HG02970 (cell line): ENCODE results near the gene TTC21A.

Experiments
- ATAC-seq: cut with Tn5 transposase; IDR thresholded peaks from one replicate; pipeline ENCODE4 v1.9.1; 2021; ENCODE audit warnings: mild to moderate bottlenecking, moderate library complexity, moderate number of reproducible peaks; ENCODE audit not compliant: unreplicated experiment, low FRiP score

The TTC21A gene

DNA sequence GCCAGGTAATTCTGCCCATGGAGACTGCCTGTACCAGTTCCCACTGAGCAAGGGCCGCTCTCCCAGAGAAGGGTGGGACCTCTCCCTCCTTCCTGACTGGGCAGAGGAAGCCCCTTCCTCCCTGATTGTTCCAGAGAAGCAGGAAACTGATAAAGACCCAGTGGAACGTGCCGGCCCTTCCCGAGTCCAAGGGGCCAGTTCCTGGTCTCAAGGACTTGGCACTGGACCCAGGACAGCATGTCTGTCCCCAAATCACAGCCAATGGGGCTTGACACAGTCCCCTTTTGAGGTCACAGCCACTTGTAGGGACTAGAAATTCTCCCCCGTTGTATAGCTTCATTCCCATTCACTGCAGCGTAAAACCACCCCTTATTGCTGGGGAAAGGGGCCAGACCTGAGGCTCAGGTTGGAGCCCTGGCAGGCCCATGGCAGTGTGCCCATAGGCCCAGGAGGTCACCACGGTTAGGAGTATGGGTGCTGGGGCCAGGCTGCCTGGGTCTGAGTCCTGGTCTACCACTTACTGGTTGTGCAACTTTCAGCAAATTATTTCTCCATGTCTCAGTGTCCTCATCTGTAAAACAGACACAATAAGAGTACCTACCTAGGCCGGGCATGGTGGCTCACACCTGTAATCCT is 27.8 kb downstream of the TTC21A start:
- ATAC-seq = no peak

DNA sequence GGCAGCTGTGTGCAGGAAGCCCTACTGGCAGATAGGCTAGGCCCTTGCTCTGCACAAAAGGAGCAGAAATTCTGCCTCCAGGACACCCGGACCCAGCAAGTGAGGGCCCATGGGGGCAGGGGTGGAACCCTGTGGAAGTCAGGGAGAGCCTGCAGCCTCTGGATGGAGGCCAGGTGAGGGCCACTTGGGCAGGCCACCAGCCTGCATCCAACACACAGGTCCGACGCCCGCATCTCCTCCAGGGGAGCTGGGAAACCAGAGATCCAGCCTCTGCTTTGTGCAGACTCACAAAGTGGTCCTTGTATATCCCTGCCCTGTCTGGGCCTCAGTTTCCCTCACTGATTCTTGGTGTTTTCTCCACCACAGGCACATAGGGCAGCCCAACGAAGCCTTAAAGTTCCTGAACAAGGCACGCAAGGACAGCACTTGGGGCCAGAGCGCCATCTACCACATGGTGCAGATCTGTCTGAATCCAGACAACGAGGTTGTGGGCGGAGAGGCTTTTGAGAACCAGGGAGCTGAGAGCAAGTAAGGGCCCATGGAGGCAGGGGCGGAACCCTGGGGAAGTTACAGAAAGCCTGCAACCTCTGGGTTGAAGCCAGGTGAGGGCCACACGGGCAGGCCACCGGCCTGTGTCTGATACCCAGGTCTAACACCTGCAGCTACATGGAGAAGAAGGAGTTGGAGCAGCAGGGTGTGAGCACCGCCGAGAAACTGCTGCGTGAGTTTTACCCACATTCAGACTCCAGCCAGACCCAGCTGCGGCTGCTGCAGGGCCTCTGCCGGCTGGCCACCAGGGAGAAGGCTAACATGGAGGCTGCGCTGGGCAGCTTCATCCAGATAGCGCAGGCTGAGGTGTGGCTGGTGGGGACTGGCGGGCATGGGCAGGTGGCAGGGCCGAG is 29.3 kb downstream of the TTC21A start:
- ATAC-seq = no peak

DNA sequence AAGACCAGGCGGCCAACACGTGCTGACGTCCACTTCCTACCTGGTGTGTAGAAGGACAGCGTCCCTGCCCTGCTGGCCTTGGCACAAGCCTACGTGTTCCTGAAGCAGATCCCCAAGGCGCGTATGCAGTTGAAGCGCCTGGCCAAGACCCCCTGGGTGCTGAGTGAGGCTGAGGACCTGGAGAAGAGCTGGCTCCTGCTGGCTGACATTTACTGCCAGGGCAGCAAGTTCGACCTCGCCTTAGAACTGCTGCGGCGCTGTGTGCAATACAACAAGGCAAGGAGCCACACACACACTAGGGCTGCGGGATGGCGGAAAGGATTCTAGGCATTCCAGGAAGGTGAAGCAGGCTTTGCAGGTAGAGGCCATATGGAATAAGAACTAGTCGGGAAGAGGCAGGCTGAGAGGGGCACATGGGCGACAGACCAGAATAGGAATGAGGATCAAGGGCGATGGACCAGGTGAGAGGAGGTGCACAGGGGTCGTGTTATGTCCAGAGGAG is 30.0 kb downstream of the TTC21A start:
- no peak for ATAC-seq

DNA sequence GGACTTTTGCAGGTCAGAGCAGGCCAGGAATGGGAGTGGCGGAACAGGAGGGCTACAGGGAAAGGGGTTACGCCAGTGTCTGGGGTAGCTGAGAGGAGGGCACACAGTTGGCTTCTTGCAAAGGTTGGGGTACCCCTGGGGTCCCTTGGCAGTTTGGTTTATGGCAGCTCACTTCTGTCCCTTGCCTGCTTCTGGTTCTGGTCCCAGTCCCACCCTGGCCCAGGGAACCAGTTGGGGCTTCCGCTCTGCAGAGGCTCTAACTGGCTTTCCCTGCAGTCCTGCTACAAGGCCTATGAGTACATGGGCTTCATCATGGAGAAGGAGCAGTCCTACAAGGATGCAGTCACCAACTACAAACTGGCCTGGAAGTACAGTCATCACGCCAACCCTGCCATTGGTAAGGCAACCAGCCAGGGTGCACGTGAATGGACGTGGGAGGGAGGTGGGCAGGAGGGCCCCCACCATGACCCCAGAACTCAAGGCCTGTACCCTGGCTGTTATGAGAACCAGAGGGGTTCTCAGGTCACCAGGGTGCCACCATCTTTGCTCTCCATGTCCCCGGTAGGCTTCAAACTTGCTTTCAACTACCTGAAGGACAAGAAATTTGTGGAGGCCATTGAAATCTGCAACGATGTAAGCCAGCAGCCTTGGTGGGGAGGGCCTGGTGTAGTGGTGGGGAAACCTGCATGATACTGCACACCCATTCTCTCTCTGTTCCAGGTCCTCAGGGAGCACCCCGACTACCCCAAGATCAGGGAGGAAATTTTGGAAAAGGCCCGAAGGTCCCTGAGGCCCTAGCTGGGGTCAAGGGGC is 30.7 kb downstream of the TTC21A start:
- ATAC-seq = no peak

DNA sequence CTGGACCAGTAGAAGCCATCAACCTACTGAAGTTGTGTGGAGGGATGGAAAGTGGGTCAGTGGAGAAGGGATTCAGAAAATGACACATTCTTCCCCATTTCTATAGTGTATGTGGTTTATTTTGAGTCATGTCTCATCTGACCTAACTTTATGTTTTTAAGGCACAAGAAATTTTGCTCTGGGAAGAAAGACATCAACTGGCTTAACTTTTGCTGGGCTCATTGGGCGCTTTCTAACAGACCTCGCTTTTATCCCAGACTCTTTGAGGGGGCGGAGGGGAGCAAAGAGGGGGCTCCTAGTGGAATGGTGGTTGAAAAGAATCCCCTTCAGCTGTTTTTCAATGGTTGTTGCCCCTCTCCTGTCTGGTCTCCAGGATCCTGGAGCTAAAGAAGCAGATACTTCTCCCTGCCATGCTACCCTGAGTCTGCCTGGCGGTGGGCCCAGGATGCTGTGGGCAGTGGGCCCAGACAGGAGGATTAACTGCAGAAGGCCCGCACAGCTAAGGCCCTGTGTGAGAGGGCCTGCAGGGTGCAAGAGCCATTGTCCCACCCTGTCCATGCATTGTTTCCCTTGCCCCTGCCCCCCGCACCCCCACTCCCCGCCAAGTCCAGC is 31.4 kb downstream of the TTC21A start:
- no peak for ATAC-seq

DNA sequence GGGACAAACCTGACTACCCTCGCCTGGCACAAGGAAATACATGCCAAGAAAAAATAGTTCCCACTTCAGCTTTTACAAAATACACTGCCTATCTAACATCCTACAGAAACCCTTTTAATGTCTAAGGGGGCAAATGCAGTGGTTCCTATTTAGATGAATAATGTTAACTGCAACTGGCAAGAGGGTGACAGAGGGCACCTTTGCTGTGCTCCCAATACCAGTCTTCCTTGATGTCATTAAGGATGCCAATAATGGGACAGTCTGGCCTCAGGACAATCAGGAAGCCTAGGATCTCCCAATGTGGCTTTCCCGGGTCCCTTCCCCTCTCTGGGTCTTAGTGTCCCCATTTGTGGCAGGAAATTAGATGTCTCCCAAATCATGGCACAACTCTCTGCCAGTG is 32.0 kb downstream of the TTC21A start:
- no peak for ATAC-seq

DNA sequence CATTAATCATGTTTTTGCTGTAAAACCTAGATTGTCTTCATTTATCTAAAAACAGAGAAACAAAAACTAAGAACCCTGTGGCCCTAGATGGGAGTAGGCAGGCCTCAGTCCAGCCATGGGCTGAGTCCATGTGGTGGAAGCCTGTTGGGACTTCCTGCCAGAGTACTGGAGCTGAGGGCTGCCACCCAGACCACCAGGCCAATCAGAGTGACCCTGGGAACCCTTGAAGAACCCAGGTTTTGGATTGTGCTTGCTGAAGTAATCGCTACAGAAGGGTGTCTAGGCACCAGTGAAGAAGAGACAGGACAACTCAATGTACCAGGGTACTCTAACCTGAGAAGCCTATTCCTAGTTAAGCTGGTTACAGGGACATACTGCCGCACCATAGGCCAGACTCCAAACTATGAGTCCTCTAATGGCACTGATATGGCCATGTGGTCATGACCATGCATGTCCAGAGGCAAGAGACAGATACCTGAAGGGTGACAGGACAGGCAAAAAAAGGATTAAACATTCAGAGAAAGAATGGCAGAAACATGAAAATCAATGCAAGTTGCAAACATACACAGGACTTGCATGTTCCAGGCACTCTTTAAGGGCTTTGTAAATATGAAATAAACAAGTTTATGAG is 33.0 kb downstream of the TTC21A start:
- no peak for ATAC-seq

DNA sequence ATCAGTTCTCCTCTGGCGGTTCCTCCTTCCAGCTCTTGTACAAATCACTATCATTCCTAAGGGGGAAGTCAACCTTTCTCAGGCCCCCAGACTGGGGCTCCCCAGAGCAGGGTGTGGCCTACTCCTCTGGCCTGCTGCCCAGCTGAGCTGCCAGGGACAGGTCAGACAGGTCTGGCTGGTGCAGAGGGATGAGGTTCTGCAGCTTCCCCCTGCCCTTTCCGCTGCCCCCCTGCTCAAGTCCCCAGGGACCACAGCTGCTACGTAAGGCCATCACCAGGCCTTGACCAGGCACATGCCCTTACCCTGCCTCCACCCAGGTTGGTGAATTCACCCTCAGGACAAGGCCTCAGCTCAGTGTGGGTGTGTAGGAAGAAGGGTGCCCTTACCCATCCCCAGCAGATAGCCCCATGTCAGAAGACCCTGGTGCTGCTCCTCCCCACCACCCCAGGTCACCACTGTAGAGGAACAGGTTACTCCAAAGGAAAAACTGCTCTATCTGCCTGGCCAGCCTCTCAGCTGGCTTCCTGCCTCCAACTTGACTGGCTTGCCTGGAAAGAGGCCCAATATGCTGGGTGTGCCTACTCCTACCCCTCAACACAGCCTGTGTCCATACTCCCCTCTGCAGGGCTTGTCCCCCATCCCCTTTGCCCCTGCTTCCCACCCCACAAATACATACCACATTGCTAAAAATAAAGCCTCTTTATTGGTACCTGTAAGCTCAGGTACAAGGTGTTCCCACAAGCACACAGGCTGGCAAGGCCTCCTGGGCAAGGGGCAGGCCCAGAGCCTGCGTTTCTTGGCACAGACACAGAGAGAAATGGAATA is 33.9 kb downstream of the TTC21A start:
- no peak for ATAC-seq

DNA sequence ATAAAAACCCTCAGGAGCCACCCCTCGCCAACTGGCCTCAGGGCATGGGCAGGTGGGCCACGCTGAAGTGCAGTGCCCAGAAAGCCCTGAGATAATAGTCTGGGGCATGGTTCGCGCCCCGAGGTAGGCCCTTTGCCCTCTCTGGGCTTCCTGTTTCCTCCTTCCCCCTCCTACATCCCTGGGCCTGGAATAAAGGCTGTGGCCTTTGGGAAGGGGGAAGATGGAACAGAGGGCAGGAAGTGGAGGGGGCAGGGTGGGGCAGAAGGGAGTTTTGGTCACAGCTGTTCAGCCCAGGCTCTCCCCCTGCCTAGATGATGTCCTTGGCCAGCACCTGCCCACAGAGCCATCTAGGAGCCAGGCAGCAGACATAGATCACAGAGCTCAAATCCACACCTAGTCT is 34.6 kb downstream of the TTC21A start:
- ATAC-seq = no peak

DNA sequence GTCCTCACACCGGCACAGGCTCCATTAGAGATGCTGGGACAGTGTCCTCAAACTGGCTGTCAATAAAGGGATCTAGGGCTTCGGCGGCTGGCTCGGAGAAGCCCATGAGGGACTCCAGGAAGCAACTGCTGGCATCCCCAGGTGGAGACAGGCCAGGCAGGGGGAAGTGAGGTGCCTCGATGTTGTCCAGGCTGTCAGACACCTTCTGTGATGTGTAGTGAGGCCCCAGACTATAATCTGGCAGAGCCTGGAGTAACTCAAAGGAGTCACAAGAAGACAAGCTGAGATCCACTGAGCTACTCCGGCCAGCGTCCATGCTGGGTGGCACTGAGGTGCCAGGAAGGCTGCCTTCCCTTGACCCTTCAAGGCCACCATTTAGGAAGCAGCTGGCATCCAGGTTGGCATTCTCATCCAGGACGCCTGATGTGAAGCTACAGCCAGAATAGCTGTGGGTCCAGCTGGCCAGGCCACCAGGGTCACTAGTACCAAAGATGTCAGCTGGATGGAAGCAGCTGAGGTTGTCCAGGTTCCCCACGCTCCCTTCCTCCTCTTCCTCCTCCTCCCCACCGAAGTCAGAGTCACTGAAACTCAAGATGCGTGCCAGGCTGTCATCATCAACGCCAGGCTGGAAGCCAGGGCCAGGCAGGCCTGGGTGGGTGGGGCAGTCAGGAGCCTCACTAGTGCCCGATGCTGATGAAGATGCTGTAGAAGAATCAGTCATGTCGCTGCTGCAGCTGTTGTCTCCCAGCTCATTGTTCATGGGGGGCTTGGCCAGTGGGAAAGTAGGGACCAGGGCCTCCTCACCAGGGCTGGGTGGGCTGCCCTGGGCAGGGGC is 35.8 kb downstream of the TTC21A start:
- no peak for ATAC-seq

DNA sequence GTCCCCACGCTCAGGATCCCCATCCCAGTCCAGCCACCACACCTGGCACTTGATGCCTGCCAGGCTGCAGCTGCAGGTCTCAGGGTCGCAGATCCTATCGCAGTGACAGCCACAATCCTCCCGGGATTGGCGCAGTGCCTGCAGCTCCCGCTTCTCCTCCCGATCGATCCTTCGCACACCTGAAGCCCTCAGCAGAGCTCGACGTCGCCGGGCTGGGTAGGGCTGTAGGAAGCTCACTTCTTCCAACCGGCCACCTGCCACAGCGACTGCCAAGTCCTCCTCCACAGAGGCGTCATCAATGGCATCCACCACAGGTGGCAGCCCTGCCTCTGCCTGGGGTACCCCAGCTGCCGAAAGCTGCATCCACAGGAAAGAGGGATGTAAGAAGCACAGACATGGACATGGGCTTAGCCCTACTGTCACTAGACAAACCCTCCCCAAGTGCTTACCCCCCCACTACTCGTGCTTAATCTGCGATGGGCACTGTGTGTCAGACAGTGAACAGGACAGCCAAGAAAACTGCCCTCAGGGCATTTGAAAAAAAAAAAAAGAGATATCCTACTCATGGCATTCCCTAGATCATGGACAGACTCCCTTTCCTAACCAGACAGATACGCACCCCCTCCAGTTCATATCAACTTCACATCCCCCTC is 36.7 kb downstream of the TTC21A start:
- ATAC-seq = no peak

DNA sequence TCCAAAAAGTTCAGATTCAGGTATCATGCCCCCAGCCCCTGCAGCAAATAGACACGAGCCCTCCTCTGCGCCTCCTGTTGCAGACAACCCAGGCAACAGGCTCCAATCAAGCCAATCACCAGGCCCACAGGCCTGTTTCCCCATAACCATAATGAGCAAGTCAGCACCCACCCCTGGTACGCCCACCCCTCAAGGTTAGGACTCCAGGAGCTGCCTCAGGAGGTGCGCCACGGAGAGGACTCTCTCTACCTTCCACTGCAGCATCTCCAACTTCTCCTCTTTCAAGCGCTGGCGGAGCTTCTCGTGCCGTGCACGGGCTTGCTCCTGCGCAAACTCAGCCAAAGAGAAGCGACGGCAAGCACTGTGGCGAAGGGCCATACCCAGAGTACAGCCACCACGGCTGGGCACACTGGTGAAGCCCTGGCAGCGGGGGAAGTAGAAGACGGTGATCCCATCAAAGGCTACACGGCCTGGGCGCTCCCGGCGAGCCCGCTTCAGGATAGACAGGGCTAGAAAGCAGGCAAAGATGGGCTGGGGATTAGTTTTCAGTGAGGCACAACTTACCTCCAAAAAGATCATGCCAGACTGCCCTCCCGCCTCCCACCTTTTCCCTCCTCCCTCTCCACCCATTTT is 37.4 kb downstream of the TTC21A start:
- ATAC-seq = no peak

DNA sequence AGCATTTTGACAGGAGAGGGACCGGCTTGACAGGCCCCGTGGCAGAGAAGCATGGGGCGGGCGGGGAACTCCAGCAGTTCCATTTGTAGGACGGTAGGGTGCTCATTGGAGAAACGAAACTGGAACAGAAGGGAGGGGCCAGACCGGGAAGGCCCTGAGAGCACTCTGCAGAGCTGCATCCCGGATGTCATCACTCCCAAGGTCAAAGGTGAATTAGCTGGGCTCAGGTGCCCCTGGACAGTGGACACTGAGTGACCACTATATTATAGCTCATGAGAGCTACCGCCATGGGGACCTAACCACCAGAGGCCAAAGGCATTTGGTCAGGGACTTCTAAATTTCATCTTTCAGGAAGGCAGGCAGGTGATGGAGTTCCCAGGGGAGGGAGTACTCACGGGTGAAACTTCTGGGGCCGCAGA is 38.6 kb downstream of the TTC21A start:
- no peak for ATAC-seq

DNA sequence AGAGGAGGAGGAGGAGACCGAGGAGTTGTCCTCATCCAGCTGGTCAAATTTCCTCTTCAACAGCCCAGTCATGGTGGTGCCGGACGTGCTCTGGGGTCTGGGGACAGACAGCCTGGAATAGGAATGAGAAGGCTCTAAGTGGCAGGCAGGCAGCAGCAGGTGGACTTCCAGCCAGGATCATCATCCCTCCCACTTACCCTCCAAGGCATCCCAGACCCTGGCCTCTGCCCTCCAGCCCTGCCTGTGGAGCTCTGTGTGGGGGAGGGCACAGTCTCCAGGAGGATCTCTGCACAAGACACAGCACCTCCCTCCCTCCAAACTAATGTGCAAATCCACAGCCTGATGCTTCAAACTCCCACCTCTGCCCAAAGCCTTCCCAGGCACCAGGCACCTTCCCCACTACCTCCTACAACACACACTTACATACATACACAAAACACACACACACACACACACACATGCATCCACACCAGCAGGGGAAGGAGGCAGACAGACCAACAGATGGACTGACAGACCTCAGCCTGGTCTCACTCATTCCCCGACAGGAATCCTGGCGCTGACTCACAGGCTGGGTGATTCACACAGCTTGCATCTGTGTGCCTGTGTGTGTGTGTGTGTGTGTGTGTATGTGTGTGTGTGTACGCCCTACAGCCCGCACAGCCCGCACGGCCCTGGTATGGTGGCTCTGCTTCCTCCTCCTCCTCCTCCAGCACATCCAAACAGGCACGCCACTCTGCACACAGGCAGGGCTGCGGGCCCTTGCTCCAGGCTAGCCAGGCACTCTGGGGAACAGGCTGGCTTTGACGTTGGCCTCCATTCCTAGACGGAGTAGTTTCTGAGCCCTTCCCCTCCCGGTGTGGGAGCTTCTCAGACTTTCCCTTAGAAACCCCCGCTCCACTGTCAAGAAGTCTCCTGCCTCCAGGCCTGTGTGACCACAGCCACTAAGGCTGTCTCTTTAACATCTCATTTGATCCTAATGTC is 39.4 kb downstream of the TTC21A start:
- no peak for ATAC-seq

DNA sequence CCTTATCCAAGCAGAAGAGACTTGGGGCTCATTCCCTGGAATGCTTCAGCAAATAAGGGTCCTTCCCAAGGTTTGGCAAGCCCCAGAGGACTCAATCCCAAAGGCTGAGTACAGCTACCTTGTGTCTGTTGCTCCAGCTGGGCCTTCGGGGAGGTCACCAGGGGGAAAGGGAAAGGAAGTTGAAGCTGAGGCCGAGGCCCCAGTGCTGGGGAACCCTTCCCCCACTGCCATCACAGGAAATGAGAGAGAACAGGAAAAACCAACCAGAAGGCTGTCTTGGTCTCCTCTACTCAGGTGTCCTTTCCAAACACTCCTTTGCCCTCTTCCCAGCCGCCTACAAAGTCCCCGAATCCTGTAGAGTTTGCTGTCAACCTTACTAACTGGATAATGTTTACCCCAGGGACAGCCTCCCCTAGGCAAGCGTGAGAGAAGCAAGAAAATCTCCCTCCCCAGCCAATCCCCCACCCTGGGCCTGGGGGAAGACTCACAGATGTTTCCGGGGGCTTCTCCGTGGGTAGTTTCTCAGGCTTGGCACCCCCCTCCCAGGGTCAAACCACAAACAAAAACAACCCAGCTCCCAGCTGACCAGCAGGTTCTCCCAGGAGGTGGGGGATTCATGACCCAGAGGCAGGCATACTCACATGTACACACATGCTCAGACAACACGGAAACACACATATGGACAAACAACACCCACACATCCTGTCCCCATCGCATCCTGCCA is 40.4 kb downstream of the TTC21A start:
- no peak for ATAC-seq
